HPDE6-E6E7 (cell line): ENCODE results near the gene NIF3L1.
A peak's percentile ranks its signal among the peaks of the same experiment; 100 is the strongest.
"Not testable (repeated sequence)": the region's sequence is repeated elsewhere in the genome, so short reads cannot be mapped to it uniquely, and the experiment has no call there.

Experiments used
- DNase-seq: peaks from one replicate; pipeline ENCODE4 v3.0.0; 2011; ENCODE audit warnings: missing footprints; ENCODE audit errors: extremely low spot score

The NIF3L1 gene

DNA sequence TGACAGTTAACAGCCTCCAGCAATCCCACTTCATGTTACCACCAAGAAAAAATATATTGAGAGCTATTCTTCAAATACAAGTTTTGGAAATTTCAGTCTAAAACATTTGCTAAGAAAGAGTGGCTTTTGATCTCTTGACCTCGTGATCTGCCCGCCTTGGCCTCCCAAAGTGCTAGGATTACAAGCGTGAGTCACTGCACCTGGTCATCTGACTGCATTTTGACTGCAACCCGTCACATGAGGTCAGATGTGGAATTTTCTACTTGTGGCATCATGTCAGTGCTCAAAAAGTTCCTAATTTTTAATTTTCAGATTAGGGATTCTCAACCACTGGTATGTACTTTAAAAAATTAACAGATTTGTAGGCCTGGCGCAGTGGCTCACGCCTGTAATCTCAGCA lies 15.6 kb upstream of the NIF3L1 start:
- DNase-seq = no peak

DNA sequence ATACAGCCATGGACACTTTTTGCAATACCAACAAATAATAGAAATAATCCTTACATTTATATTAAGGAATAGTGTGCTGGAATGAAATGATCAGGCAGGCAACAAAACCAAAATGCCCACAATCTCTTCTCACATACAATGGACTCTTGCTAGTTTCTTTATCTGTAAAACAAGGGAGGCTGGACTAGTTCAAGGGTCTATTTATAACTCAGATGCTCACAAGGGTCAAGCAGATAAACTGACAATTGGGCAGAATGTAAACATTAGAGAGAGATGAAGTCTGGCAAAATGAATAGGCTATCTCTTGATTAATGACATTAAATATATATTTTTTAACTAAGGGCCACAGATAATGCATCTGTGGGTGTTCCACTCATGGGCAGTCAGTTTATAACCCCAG lies 11.7 kb upstream of the NIF3L1 start:
- DNase-seq = no peak

DNA sequence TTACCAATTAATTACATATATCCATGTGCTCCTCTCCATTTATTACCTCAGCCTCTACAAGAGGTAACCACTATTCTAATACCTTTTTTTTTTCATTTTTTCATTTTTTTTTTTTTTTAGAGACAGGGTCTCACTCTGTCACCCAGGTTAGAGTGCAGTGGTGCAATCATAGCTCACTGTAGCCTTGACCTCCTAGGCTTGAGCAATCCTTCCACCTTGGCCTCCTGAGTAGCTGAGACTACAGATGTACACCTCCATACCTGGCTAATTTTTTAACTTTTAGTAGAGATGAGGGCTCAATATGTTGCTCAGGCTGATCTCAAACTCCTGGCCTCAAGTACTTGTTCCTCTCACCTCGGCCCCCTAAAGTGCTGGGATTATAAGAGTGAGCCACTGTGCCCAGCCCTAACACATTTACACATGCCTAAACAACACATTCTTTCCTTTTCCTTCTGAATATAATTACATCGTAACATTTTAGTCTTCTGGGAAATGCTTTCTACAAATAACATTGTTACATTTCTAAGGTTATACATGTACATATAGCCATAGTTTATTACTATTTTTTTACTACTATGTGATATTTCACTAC lies 10.8 kb upstream of the NIF3L1 start:
- DNase-seq = no peak

DNA sequence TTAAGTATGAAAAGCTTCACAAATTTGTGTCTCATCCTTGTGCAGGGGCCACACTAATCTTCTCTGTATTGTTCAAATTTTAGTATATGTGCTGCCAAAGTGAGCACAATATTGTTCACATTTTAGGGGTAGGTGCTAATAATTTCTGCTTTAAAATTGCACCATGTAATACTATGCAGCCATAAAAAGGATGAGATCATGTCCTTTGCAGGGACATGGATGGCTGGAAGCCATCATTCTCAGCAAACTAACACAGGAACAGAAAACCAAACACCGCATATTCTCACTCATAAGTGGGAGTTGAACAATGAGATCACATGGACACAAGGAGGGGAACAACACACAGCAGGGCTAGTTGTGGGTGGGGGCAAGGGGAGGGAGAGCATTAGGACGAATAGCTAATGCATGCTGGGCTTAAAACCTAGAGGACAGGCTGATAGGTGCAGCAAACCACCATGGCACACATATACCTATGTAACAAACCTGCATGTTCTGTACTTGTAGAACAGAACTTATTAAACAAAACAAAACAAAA lies 7.4 kb upstream of the NIF3L1 start:
- DNase-seq = not testable (repeated sequence)

DNA sequence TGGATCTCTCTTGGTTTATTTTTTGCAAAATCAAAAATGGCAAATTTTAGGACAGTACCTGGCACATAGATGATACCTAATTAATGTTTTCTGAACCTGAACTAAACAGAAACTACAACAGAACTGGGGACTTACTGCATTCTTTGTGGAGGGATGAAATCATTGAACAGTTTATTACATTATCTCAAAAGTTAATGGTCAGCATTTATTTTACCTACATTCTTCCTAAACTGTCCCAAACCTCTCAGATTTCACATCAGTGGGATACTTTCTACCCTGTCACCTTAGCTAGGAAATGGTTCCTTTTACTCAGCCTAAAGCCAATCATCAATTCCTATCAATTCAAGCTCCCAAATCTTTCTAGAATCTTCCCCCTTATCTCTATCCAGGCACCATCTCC lies 10.3 kb downstream of the NIF3L1 start:
- no peak for DNase-seq

DNA sequence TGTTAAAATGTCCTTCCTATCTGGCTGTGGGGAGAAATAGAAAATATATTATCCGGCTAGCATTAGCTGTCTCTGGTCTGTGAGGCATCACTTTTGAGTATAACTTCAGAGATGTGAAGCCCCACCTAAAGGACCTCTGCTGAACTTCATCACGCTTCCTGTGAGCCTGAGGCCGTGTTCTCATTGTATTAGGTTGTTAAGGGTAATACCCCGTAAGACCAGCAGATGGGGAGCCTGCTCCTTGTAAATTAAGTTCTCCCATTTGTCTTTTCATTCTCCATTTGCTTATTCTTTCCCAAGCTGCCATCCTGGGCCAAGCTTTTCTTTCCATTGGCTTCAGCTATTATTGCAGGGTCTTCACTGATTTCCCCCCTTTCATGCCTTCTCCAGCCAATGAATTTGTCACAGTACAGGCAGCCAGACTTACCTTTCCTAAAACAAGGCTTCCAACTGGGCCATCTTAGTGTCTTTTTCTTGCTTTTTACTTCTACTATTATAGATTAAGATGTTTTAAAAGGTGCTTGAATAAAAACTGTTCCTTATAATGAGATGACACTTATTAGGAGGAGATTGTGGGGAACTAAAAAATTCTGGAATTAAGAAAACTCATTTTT lies 12.4 kb downstream of the NIF3L1 start:
- peak; percentile 85 for DNase-seq

DNA sequence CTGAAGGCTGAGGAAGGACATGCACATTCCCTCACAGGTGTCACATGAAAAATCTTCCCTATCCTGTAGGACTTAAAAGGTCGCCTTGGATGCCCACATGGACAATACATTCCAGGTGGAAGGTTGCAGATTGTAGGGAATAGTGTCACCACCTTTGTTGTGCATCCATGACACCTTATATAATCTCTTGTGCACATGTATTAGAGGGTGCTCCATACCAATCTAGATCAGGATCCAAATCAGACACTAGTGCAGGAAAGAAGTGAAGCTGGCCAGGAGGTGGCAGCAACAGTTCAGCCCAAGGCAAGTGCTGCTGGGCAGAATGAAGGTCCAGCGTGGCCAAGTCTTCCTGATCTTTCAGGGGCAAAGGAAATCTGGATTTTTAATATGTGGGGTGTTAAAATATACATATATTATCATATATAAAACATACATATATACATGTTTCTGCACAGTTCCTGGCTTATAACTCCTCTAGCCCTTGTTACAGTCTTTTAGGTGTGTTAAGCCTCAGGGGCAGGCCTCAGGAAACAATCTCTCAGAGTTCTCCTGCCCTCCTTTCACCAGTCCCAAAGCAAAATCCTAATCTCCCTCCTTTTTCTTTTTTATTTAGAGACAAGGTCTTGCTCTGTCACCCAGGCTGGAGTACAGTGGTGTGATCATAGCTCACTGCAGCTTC lies 16.6 kb downstream of the NIF3L1 start:
- DNase-seq = peak; percentile 47

DNA sequence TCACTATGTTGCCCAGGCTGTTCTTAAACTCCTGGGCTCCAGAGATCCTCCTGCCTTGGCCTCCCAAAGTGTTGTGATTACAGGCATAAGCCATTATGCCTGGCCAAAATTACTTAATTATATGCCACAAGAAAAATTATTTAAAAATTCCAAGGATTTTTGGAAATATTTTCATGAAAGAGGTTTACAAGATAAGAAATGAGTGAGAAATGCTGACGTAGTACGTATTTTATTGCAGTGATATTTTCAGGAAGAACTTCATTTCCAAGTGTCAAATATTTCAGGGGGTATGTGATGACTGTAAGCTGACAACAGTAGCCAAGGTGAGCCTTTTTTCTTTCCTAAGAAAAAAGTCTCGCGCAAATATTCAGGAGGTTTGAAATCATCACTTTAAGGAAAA lies 20.8 kb downstream of the NIF3L1 start:
- no peak for DNase-seq

DNA sequence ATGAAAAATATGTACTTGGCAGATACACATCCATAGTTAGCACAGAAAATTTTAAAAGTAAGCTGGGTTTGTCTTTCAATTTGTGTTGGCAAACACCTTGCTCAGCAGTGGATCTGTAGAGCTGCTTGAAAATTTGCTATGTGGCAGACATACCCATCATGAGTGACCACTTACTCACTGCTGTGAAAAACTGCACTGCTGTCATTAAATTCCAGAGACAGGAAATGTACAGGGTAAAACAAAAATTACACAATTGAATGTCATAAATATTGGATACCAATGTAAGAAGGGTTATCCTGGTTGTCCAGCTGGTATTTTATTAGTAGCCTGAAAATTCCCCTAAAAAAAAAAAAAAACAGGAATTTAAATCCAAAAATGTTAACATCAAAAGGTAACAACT lies 24.5 kb downstream of the NIF3L1 start:
- no peak for DNase-seq

DNA sequence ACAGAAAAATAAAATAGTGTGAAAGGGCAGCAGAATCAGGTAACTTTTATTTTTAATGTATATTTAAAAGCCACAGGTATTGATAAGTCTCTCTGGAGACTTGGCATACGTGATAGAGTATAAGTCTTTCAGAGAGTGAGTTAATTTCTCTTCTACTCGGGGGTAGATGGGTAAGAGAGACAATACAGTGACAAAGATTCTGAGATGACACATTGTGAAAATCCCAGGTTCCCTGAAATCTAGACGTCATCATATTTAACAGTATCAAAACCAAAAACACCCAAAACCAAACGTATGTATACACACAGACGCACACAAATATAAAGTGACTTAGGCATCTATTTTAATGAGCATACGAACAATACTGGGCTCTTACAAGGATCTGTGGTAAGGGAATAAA lies 33.3 kb downstream of the NIF3L1 start:
- DNase-seq = no peak

DNA sequence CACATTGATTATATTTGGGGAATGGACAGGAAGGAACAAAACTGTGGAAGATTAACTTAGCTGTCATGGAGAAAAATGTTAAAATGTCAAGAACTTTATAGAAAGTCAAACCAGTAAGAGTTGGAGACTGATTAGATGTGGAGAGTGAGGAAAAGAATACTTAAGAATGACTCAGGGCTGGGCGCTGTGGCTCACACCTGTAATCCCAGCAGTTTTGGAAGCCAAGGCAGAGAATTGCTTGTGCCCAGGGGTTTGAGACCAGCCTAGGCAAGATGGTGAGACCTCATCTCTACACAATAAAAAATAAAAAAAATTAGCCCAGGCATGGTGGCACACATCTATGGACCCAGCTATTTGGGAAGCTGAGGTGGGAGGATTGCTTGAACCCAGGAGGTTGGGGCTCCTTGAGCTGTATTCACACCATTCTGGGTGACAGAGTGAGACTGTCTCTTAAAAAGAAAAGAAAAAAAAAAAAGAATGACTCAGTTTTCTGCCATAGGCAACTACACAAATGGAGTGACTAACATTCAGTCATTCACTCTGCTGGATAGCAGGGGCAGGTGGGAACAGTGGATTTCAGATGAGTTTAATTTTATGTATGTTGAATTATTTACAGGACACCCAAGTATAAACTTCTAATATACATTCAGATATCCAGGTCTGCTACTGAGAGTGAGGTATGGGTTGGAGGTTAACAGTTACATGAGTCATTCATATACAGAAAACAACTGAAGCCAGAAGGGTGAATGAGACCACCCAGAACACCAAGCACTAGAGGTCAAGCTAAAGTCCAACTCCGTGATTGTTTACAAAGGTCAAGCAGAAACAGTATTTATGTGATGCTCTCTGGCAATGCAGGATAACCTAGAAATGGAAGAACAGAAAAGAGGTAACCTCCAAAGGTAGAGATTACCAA lies 40.4 kb downstream of the NIF3L1 start:
- peak; percentile 21 for DNase-seq

DNA sequence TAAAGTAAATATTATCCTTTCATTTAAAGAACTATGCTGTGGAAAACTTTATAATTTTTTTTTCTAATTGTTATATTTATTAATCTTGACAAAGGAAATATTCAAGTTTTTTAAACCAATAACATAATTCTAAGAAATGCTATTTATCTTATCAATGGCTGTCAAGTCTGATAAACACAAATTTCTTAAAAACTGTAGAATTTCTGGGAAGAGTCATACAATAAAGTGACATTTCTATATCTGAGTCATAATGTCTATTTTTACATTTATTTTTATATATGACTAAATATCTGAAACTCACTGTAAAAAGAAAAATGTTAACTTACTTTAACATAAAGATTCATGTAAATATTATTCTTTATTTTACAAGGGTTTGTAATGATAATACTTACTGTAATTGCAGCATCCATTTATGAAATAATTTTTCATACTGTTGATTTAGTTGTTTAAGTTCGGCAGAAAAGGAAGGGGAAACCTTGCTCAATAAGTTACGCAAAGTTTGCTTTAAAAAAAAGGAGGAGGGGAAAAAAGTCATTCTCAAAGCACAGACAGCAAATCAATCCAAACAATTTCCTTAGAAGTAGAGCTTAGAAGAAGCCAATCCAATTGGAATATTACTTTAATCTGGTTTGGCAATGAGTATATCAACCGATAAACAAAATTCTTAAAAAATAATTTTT lies 41.9 kb downstream of the NIF3L1 start:
- no peak for DNase-seq

DNA sequence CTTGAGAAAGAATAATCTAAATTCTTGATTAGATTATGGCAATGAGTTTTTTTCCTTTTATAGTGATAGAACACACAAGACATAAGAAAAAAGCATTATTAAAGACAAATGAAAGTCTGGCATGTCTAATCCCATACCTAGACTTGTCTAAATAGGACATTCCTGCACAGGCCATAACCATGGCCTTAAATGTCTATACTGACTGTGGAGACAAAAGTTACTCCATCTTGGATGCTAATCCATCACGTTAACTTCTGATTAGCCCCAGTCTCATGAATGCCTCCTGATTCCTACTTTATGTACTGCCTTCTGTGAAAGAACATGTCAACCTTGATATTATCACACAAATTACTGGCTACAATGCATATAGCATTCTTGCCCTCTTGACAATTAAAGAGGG lies 50.7 kb downstream of the NIF3L1 start:
- no peak for DNase-seq

DNA sequence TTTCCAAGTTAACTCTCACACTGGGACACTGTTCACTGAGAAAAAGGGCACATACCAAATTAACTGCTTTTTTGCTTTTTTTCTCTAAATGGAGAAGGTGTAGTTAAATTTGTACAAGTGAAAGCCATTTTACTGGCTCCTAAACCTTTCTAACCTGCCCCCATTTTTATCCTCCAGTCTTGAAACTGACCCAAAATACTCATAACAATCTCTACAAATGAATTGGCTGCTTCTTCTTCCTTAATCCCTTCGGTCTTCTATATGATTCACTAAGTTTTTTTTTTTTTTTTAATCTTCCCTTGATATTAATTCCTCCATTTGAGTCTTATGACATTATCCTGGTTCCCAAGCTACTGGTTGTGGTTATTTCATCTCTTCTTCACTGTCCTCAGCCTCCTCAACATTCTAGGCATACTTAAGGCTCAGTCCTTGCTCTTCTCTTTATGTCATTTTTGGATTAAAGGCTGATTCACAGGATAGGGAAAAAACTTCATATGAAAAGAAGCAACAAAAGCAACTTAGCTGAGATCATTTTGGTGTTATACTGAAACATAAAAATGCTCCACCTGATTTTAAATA lies 54.4 kb downstream of the NIF3L1 start:
- no peak for DNase-seq

DNA sequence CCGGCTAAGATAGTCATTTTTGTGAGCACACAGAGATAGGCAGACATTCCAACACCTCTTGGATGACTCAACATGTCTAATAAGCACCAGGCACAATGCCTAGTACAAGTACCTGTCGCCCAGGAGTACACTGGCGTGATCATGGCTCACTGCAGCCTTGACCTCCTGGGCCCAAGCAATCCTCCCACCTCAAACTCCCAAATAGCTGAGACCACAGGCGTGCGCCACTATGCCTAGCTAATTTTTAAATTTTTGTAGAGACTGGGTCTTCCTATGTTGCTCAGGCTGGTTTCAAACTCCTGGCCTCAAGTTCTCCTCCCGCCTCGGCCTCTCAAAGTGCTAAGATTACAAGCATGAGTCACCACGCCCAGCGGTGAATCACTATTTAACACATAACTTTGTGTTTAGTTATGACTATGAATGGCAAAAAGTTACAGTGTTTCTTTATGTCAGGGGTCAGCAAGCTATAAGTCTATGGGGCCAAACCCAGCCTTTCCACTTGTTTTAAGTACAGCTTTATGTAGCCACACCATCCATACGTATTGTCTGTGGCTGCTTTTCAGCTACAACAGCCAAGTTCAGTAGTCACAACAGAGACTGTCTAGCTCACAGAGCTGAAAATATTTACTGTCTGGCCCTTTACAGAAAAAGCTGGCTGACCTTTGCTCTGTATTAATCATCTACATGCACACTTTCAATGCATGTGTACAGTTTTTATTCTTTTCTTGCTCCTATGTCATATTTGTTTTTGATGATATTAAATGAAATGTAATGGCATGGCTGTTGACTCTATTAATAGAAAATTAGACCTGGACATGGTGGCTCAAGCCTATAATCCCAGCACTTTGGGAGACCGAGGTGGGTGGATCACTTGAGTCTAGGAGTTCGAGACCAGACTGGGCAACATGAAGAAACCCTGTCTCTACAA lies 55.6 kb downstream of the NIF3L1 start:
- peak; percentile 58 for DNase-seq

DNA sequence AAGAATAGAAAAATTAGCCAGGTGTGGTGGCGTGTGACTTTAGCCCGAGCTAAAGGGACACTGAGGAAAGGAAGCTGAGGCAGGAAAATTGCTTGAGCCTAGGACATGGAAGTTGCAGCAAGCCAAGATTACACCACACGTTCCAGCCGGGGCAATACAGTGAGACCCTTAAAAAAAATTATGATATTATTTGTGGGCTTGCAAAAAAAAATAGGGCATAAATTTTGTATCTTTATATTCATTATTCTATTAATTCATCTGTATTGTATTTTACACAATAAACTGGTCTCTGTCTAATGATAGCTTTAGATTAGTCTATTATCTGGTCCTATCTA lies 56.2 kb downstream of the NIF3L1 start:
- DNase-seq = no peak

DNA sequence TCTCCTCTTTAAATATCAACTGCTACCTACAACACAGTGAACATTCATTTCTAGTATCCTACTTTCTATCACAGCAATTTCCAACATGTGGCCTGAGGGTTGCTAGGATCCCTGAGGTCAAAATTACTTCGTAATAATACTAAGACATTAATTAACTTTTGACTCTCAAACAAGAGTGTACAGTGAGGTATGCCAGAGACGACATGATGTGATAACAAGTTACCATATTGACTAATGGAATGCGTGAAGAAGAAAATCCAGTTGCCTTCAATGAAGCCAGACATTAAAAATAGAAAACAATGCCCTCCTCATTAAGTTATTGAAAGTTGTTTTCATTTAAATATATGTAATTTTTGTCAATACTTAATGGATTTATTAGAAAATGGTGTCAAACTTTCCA lies 61.2 kb downstream of the NIF3L1 start:
- DNase-seq = no peak
